Measurements from ENCODE around the gene TES. TPM values are rescaled to one million over a fixed set of nuclear protein-coding genes. Genes with fewer than 3 reads are reported as not detected.

The TES gene
- total and polyA plus RNA-seq, 9 of the 15 experiments (the other 6 are each of a cell fraction or from before 2014, with no cell fraction given): 20.7 to 61.6 (median 53.8) TPM

DNA sequence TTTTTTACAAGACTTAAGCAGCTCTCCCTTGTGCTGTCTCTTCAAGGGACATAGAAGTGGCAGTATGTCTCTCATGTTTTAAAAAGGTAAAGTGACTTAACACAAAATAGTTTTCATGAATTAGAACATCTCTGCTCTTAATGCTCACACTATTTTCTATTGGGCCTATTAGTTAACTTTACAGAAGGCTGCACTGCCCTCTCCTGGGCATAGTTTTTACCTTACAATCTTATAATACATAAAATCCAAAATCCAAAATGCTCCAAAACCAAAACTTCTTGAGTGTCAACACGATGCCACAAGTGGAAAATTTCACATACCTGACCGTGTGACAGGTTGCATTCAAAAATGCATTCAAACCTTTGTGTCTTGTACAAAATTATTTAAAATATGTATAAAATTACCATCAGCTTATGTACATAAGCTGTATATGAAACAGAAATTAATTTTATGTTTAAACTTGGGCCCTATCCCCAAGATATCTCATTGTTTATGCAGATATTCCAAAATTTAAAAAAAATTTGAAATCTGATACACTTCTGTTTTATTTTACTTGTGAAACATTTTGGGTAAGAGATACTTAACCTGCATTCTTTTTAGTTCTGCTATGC is 25.8 kb downstream of the TES start:
- no peaks in the 10 kb centered on the region for H3K27me3 ChIP-seq (ENCODE audit: control insufficient read depth in 2 of 2, insufficient read depth in 2 of 2, low read length in 2 of 2)
- no peaks in the 10 kb centered on the region for H3K9me3 ChIP-seq (replicated peaks; ENCODE audit: control insufficient read depth, insufficient read depth, low read depth, low read length)
- ATAC-seq (peak; percentile 59), DNase-seq (ENCODE audit: extremely low read depth in 1 of 4, low spot score in 3 of 4) (peak; percentile 40 to 70 (median 42)), FAIRE-seq (peak; percentile 29)
- intact Hi-C loops (cut with micrococcal nuclease) (loop anchor here (1.0 to 2.0 kb wide), 2 partner anchors 56 to 63 kb away; no protein-coding TSS in a partner anchor), in situ Hi-C loops (cut with MboI) (loop anchor here (5.0 kb wide), 1 partner anchor 59 kb away; no protein-coding TSS in a partner anchor)
- 0 out of 3 replicates have a peak, but pooled peaks cover 2% of the 10 kb centered on the region for H3K36me3 ChIP-seq (ENCODE audit: control insufficient read depth, insufficient read depth, low read length)
- H2AFZ ChIP-seq (ENCODE audit: low read depth, low read length): no peak overlapping the region
- H3K4me1 ChIP-seq (replicated peaks in 1 of 2; ENCODE audit: control insufficient read depth in 2 of 2, insufficient read depth in 2 of 2, low read length in 2 of 2): peaks cover 3 to 13% of the 10 kb centered on the region in 2 experiments; a peak in 4 of 5 replicates
- no peak overlapping the region for H3K9ac ChIP-seq (ENCODE audit: insufficient read depth in 1 of 2, low read depth in 2 of 2, low read length in 2 of 2)
- H3K79me2 ChIP-seq (ENCODE audit: control insufficient read depth, insufficient read depth, low read length): peaks cover 20% of the 10 kb centered on the region
- H3K4me2 ChIP-seq (ENCODE audit: insufficient read depth, low read length): no peak overlapping the region
- H3K9me1 ChIP-seq (ENCODE audit: control insufficient read depth, insufficient read depth, low read length): no peaks in the 10 kb centered on the region
- BruUV-seq (replicated peaks): no TSS peak
- CTCF ChIA-PET (ENCODE audit: low intra/inter-chr PET ratio): interaction anchor here (1.4 to 4.6 kb wide), 5 partner anchors 23 to 98 kb away, joined by 7 to 50 read pairs (median 10); no protein-coding TSS in a partner anchor
- WGBS (ENCODE audit: insufficient coverage, low coverage, missing lambda C conversion rate): 6% methylated on average over 2 of the region's 2 CpGs
- POLR2A ChIA-PET: interaction anchor here (0.6 to 1.9 kb wide), 3 partner anchors 20 to 56 kb away, joined by 3 to 9 read pairs (median 8); partner anchors contain the start of gene TES
- H3K27ac ChIP-seq (ENCODE audit: extremely low read depth, low read depth, low read length): no peak overlapping the region
- no peak overlapping the region for H3K4me3 ChIP-seq
- H4K20me1 ChIP-seq (replicated peaks; ENCODE audit: control insufficient read depth, insufficient read depth, low read length): peaks cover 4% of the 10 kb centered on the region; the same call in 1 of the 2 replicates
- TF ChIP-seq RBM22 (IDR thresholded peaks at IDR 0.05; ENCODE audit: low read depth, low read length, poor library complexity, severe bottlenecking) (peak; percentile 44), POLR2H (tag; IDR thresholded peaks at IDR 0.05; ENCODE audit: low read depth) (0 out of 2 replicates have a peak, but pooled peaks have one; percentile 10), SMC3 (conservative IDR thresholded peaks at IDR 0.05; ENCODE audit: insufficient read depth, low read depth, low read length) (peak; percentile 59; the same call in 1 of the 2 replicates), SMARCA5 (IDR thresholded peaks at IDR 0.05) (no peak), SIN3A (IDR thresholded peaks at IDR 0.05; ENCODE audit: borderline replicate concordance in 2 of 2, control insufficient read depth in 1 of 2, low read depth in 2 of 2, low read length in 2 of 2) (no peak), RFX7 (CRISPR knock-in tag; IDR thresholded peaks at IDR 0.05) (no peak), RAD21 (CRISPR knock-in tag; conservative IDR thresholded peaks at IDR 0.05 in 1 of 2, IDR thresholded peaks at IDR 0.05 in 1 of 2) (peak; percentile 82 to 86), LCOR (CRISPR knock-in tag; IDR thresholded peaks at IDR 0.05) (0 out of 2 replicates have a peak, but pooled peaks have one; percentile 31)
- TF ChIP-seq, protein P1, sequence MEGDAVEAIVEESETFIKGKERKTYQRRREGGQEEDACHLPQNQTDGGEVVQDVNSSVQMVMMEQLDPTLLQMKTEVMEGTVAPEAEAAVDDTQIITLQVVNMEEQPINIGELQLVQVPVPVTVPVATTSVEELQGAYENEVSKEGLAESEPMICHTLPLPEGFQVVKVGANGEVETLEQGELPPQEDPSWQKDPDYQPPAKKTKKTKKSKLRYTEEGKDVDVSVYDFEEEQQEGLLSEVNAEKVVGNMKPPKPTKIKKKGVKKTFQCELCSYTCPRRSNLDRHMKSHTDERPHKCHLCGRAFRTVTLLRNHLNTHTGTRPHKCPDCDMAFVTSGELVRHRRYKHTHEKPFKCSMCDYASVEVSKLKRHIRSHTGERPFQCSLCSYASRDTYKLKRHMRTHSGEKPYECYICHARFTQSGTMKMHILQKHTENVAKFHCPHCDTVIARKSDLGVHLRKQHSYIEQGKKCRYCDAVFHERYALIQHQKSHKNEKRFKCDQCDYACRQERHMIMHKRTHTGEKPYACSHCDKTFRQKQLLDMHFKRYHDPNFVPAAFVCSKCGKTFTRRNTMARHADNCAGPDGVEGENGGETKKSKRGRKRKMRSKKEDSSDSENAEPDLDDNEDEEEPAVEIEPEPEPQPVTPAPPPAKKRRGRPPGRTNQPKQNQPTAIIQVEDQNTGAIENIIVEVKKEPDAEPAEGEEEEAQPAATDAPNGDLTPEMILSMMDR (IDR thresholded peaks at IDR 0.05 in 2 of 3, conservative IDR thresholded peaks at IDR 0.05 in 1 of 3; ENCODE audit: insufficient read depth in 2 of 3, low read depth in 1 of 3, low read length in 3 of 3): peak; percentile 46 to 81 (median 64); a peak in 5 of 6 replicates
- TF ChIP-seq, protein P2, sequence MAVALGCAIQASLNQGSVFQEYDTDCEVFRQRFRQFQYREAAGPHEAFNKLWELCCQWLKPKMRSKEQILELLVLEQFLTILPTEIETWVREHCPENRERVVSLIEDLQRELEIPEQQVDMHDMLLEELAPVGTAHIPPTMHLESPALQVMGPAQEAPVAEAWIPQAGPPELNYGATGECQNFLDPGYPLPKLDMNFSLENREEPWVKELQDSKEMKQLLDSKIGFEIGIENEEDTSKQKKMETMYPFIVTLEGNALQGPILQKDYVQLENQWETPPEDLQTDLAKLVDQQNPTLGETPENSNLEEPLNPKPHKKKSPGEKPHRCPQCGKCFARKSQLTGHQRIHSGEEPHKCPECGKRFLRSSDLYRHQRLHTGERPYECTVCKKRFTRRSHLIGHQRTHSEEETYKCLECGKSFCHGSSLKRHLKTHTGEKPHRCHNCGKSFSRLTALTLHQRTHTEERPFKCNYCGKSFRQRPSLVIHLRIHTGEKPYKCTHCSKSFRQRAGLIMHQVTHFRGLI (CRISPR knock-in tag; IDR thresholded peaks at IDR 0.05): no peak
- TF ChIP-seq, protein P3, sequence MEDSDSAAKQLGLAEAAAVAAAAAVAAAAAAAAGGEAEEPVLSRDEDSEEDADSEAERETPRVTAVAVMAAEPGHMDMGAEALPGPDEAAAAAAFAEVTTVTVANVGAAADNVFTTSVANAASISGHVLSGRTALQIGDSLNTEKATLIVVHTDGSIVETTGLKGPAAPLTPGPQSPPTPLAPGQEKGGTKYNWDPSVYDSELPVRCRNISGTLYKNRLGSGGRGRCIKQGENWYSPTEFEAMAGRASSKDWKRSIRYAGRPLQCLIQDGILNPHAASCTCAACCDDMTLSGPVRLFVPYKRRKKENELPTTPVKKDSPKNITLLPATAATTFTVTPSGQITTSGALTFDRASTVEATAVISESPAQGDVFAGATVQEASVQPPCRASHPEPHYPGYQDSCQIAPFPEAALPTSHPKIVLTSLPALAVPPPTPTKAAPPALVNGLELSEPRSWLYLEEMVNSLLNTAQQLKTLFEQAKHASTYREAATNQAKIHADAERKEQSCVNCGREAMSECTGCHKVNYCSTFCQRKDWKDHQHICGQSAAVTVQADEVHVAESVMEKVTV (CRISPR knock-in tag; IDR thresholded peaks at IDR 0.05): peak; percentile 84

Measured in K562 (cell line).